Measurements from ENCODE around the gene PHF19.

PHF19 gene

DNA sequence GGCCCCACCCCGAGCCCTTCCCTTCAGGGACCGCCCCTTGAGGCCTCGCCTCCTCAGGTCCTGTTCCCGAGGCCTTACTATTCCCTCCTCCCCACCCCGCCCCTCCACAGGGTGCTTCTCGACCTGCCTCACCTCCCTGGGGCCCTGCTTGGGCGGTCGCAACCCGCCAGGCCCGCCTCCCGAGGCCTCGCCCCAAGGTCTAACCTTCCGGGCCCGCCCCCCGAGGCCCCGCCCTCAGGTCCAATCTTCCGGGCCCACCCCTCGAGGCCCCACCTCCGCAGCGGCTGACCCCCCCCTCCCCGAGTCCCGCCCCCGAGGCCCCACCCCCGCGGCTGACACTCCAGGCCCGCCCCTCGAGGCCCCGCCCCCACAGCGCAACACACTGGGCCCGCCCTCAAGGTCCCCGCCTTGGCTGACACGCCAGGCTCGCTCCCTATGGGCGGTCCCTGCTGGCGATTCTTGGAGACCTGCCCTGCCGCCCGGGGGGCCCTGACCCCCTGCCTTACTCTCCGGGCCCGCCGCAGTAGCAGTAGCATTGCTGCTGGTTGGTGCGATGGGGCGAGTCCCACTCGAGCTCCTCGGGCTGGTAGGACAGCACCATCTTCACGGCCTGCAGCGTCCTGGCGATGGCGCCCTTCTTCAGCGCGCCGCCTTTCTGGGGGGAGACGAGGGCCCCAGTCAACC is 8.2 kb downstream of the PHF19 start:
- Histone ChIP-seq H3K4me1 (ENCODE audit: insufficient read depth, insufficient read length) (peaks cover 11% of the 10 kb centered on the region), H3K9me3 (ENCODE audit: insufficient read depth, low read length) (no peaks in the 10 kb centered on the region), H3K4me3 (ENCODE audit: insufficient read length, low read depth) (peak overlapping the region; percentile 12), H3K36me3 (ENCODE audit: insufficient read depth, insufficient read length, low read length) (peaks cover 66% of the 10 kb centered on the region), H3K27me3 (ENCODE audit: insufficient read depth, insufficient read length) (no peaks in the 10 kb centered on the region), H3K9ac (ENCODE audit: insufficient read length, low read depth) (peak overlapping the region; percentile 45)
- no peak for TF ChIP-seq ZNF274 (IDR thresholded peaks at IDR 0.05; ENCODE audit: low read depth, low read length)
- no peak for TF ChIP-seq YY1 (IDR thresholded peaks at IDR 0.05; ENCODE audit: insufficient read depth, insufficient read length)
- no peak for TF ChIP-seq SUZ12 (IDR thresholded peaks at IDR 0.05; ENCODE audit: extremely low read depth, insufficient read depth, insufficient read length)
- DNase-seq (ENCODE audit: low read depth, low spot score) = peak; percentile 91

DNA sequence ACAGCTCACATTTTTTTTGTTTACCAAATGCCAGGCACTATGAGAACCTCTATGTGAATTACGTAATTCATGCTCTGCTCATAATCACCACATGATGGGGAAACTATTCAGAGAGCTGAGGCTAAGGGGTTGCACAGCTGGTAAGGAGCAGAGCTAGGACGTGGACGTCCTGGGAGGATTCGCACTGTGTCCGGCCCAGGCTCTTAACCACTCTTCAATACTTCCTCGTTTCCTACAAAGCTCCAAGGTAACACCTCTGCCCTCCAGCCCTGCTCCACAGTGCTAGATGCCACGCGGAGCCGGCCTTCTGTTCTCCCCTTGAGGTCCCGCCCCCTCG is 8.7 kb downstream of the PHF19 start:
- Histone ChIP-seq H3K9ac (ENCODE audit: insufficient read length, low read depth) (no peak overlapping the region), H3K27me3 (ENCODE audit: insufficient read depth, insufficient read length) (no peaks in the 10 kb centered on the region), H3K9me3 (ENCODE audit: insufficient read depth, low read length) (no peaks in the 10 kb centered on the region), H3K36me3 (ENCODE audit: insufficient read depth, insufficient read length, low read length) (peaks cover 70% of the 10 kb centered on the region), H3K4me3 (ENCODE audit: insufficient read length, low read depth) (no peak overlapping the region), H3K4me1 (ENCODE audit: insufficient read depth, insufficient read length) (peaks cover 11% of the 10 kb centered on the region)
- DNase-seq (ENCODE audit: low read depth, low spot score) = no peak
- TF ChIP-seq ZNF274 (IDR thresholded peaks at IDR 0.05; ENCODE audit: low read depth, low read length) (no peak), SUZ12 (IDR thresholded peaks at IDR 0.05; ENCODE audit: extremely low read depth, insufficient read depth, insufficient read length) (no peak), YY1 (IDR thresholded peaks at IDR 0.05; ENCODE audit: insufficient read depth, insufficient read length) (no peak)

DNA sequence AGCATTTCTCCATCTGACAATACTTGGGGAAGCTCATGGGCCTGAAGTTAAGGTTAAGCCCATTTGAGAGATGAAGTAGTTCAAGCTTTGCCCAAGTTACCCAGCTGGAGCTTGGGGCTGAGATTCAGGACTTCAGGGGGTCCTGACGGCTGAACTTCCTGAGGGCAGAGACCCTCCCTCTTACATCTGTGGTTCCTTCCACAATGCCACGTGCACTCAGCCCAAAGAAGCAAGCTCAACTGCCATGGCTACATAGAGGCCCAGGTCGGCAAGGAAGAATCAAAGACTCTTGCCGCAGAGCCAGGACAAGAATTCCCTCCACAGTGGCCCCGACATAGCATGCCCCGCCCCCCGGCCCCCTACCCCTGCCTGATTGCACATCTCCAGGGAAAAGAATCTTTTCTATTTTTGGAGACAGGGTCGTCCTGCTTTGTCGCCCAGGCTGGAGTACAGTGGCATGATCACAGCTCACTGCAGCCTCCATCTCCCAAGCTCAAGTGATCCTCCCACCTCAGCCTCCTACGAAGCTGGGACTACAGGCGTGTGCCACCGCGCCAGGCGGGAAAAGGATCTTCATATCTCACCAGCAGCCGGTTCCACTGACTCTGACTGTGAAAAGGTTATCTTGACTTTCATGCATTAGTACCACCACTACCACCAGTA is 9.2 kb downstream of the PHF19 start:
- H3K9ac ChIP-seq (ENCODE audit: insufficient read length, low read depth) = no peak overlapping the region
- no peaks in the 10 kb centered on the region for H3K9me3 ChIP-seq (ENCODE audit: insufficient read depth, low read length)
- peaks cover 70% of the 10 kb centered on the region for H3K36me3 ChIP-seq (ENCODE audit: insufficient read depth, insufficient read length, low read length)
- H3K27me3 ChIP-seq (ENCODE audit: insufficient read depth, insufficient read length) = no peaks in the 10 kb centered on the region
- TF ChIP-seq YY1 (IDR thresholded peaks at IDR 0.05; ENCODE audit: insufficient read depth, insufficient read length) (no peak), ZNF274 (IDR thresholded peaks at IDR 0.05; ENCODE audit: low read depth, low read length) (no peak), SUZ12 (IDR thresholded peaks at IDR 0.05; ENCODE audit: extremely low read depth, insufficient read depth, insufficient read length) (no peak)
- H3K4me3 ChIP-seq (ENCODE audit: insufficient read length, low read depth) = no peak overlapping the region
- peaks cover 7% of the 10 kb centered on the region for H3K4me1 ChIP-seq (ENCODE audit: insufficient read depth, insufficient read length)
- DNase-seq (ENCODE audit: low read depth, low spot score) = no peak

DNA sequence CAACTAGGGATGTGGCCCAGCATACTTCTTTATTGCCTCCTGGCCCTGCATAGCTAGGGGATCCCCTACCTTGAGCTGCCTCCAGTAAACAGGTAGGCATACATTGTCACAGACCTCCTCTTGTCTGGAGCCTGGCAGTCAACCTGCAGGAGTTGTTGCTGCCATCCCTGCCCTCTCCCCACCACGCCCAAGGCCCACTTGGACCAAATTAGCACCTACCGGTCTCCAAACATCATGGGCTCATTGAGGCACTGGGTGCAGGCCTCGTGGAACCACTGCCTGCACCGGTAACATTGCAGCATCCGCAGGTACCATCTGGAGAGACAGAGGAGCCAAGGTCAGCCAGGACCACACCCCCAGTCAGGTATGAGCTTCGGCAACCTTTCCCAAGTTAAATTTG is 10.3 kb downstream of the PHF19 start:
- TF ChIP-seq SUZ12 (IDR thresholded peaks at IDR 0.05; ENCODE audit: extremely low read depth, insufficient read depth, insufficient read length) = no peak
- TF ChIP-seq ZNF274 (IDR thresholded peaks at IDR 0.05; ENCODE audit: low read depth, low read length) = no peak
- no peak for TF ChIP-seq YY1 (IDR thresholded peaks at IDR 0.05; ENCODE audit: insufficient read depth, insufficient read length)
- no peaks in the 10 kb centered on the region for H3K27me3 ChIP-seq (ENCODE audit: insufficient read depth, insufficient read length)
- peaks cover 73% of the 10 kb centered on the region for H3K36me3 ChIP-seq (ENCODE audit: insufficient read depth, insufficient read length, low read length)
- H3K4me3 ChIP-seq (ENCODE audit: insufficient read length, low read depth) = no peak overlapping the region
- no peaks in the 10 kb centered on the region for H3K9me3 ChIP-seq (ENCODE audit: insufficient read depth, low read length)
- no peak for DNase-seq (ENCODE audit: low read depth, low spot score)
- H3K4me1 ChIP-seq (ENCODE audit: insufficient read depth, insufficient read length) = peaks cover 10% of the 10 kb centered on the region
- H3K9ac ChIP-seq (ENCODE audit: insufficient read length, low read depth) = no peak overlapping the region

DNA sequence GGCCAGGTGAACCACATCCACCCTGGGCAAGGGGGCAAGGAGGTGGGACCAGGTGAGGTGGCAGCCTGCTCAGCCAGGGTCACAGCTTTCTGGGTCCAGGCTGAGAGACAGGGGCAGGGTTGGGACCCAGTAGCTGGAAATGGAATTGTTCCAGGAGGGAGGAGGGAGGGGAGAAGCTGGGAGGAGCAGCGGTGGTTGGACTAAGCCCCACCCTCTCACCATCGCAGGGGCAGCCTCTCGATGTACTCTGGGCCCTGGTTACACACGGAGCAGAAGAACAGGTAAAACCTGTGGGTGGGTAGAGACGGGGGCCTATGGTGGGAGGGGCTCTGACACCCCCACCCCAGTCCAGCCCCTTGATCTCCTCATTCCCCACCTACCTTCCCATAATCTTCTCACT is 11.2 kb downstream of the PHF19 start:
- DNase-seq (ENCODE audit: low read depth, low spot score) = no peak
- H3K4me3 ChIP-seq (ENCODE audit: insufficient read length, low read depth) = no peak overlapping the region
- peaks cover 73% of the 10 kb centered on the region for H3K36me3 ChIP-seq (ENCODE audit: insufficient read depth, insufficient read length, low read length)
- H3K9ac ChIP-seq (ENCODE audit: insufficient read length, low read depth) = no peak overlapping the region
- no peaks in the 10 kb centered on the region for H3K27me3 ChIP-seq (ENCODE audit: insufficient read depth, insufficient read length)
- peaks cover 10% of the 10 kb centered on the region for H3K4me1 ChIP-seq (ENCODE audit: insufficient read depth, insufficient read length)
- TF ChIP-seq ZNF274 (IDR thresholded peaks at IDR 0.05; ENCODE audit: low read depth, low read length) (no peak), YY1 (IDR thresholded peaks at IDR 0.05; ENCODE audit: insufficient read depth, insufficient read length) (no peak), SUZ12 (IDR thresholded peaks at IDR 0.05; ENCODE audit: extremely low read depth, insufficient read depth, insufficient read length) (no peak)
- no peaks in the 10 kb centered on the region for H3K9me3 ChIP-seq (ENCODE audit: insufficient read depth, low read length)

DNA sequence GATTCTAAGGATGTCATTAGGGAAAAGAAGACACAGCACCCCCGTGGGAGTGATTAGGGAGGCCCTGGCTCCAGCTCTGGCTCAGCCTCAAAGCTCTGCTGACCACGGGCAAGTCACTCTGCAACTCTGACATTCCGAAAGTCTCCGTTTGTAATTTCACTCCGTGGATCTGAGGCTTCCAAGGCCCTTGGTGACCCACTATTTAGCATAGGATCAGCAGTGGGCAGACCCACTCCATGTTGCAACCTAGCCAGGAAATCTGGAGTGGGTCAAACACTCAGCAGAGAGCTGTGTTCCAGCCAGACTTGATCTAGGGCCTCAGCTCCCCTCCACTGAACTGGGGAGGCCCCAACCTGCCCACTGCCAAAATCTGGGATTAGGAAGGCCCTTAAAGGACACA is 11.8 kb downstream of the PHF19 start:
- peaks cover 10% of the 10 kb centered on the region for H3K4me1 ChIP-seq (ENCODE audit: insufficient read depth, insufficient read length)
- H3K9ac ChIP-seq (ENCODE audit: insufficient read length, low read depth) = no peak overlapping the region
- no peak overlapping the region for H3K4me3 ChIP-seq (ENCODE audit: insufficient read length, low read depth)
- DNase-seq (ENCODE audit: low read depth, low spot score) = no peak
- H3K9me3 ChIP-seq (ENCODE audit: insufficient read depth, low read length) = no peaks in the 10 kb centered on the region
- peaks cover 75% of the 10 kb centered on the region for H3K36me3 ChIP-seq (ENCODE audit: insufficient read depth, insufficient read length, low read length)
- no peak for TF ChIP-seq YY1 (IDR thresholded peaks at IDR 0.05; ENCODE audit: insufficient read depth, insufficient read length)
- no peak for TF ChIP-seq ZNF274 (IDR thresholded peaks at IDR 0.05; ENCODE audit: low read depth, low read length)
- no peak for TF ChIP-seq SUZ12 (IDR thresholded peaks at IDR 0.05; ENCODE audit: extremely low read depth, insufficient read depth, insufficient read length)
- H3K27me3 ChIP-seq (ENCODE audit: insufficient read depth, insufficient read length) = no peaks in the 10 kb centered on the region

DNA sequence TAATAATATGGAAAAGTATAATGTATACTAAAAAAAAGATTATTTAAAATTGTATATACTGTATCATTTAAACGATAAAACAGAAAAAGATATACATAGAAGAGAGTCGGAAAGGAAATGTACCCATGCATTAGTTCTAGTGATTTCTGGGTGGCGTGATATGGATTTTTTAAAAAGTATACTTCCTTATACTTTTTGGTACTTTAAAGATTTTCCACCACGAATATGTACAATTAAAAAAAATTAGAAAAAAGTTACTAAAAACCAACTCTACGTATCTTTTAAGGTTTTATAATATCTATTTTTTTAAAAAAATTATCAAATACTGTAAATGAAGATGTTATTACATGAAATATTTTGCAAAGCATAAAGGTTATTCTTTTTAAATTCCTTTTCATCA is 12.3 kb downstream of the PHF19 start:
- Histone ChIP-seq H3K27me3 (ENCODE audit: insufficient read depth, insufficient read length) (no peaks in the 10 kb centered on the region), H3K4me1 (ENCODE audit: insufficient read depth, insufficient read length) (peaks cover 10% of the 10 kb centered on the region), H3K9me3 (ENCODE audit: insufficient read depth, low read length) (no peaks in the 10 kb centered on the region), H3K4me3 (ENCODE audit: insufficient read length, low read depth) (no peak overlapping the region), H3K36me3 (ENCODE audit: insufficient read depth, insufficient read length, low read length) (peaks cover 76% of the 10 kb centered on the region), H3K9ac (ENCODE audit: insufficient read length, low read depth) (no peak overlapping the region)
- TF ChIP-seq SUZ12 (IDR thresholded peaks at IDR 0.05; ENCODE audit: extremely low read depth, insufficient read depth, insufficient read length) (no peak), ZNF274 (IDR thresholded peaks at IDR 0.05; ENCODE audit: low read depth, low read length) (no peak), YY1 (IDR thresholded peaks at IDR 0.05; ENCODE audit: insufficient read depth, insufficient read length) (no peak)
- DNase-seq (ENCODE audit: low read depth, low spot score) = no peak
